GOT3 (cell line): ENCODE data around the gene KCNAB2.

Source experiments
- DNase-seq: peaks from one replicate; lab custom pipeline; 2025; ENCODE audit warnings: mixed read lengths; lab: John Stamatoyannopoulos, UW

The KCNAB2 gene

DNA sequence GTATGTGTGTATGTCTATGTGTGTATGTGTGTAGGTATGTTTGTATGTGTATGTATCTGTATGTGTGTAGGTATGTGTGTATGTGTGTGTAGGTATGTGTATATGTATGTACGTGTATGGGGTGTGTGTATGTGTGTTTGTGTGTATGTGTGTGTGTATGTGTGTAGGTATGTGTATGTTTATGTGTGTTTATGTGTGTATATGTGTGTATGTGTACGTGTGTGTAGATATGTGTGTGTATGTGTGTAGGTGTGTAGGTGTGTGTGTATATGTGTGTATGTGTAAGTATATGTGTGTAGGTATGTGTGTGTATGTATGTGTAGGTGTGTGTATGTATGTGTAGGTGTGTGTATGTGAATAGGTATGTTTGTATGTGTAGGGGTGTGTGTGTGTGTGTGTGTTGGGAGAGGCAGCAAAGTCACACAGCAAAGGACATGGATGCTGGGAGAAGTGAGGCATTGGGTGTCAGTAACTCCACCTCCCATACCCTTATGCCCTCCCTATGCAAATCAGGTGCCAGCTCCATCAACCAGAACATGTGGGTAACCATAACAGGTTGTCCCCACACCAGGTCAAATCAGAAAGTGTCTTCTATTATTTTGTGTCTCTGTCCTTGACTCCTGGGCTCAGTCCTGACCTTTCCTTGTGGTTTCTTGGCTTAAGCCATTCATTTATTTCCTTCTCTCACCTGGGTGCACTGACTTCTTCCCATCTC is 15.0 kb upstream of the KCNAB2 start:
- DNase-seq, result no peak

- DNase-seq, result no peak
Observed at GRCh38 chr1:6033124-6033523, 12.6 kb upstream of the KCNAB2 start.

- no peak for DNase-seq
Observed at GRCh38 chr1:6033986-6034749, 11.5 kb upstream of the KCNAB2 start.

GRCh38 chr1:6034750-6035096 is 11.0 kb upstream of the KCNAB2 start:
- DNase-seq, result no peak

DNA sequence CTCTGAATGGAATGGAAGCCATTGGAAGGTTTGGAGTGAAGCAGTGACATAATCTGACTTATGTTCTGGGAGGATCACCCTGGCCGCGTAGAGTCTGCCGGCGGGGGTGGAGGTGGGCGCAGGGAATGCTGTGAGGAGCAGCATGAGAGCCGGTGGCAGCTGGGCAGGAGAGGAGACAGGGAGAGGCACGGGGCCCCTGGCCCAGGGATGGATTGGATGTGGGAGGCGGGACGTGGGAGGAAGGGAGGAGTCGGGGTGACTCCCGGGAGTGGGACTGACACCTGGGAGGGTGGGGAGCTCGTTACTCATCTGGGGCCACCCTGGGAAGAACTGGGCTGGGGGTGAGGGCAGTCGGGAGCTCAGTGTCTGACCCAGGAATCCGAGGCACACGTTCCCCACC is 10.4 kb upstream of the KCNAB2 start:
- no peak for DNase-seq

GRCh38 chr1:6035719-6036118 is 10.0 kb upstream of the KCNAB2 start:
- DNase-seq, result no peak

- DNase-seq, result peak; percentile 43
Observed at GRCh38 chr1:6037338-6037762, 8.3 kb upstream of the KCNAB2 start.

GRCh38 chr1:6038603-6039002 is 7.1 kb upstream of the KCNAB2 start:
- no peak for DNase-seq

DNA sequence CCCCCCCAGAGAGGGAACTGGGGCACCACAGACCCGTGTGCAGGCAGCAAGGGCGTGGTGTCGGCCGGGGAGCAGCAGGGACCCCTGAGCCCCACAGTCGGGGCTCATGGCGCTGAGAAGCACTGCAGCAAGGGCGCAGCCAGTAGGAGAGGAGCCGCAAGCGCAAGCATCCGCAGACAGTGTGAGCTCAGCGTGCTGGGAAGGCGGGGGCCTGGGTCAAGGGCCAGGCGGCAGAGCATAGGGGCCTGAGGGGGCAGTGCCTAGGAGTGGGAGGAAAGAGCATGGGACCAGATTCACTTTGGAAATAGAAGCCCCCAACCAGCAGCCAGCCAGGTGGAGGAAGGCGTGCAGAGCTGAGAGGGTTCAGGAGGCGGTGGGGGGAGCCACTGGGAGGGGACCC is 6.7 kb upstream of the KCNAB2 start:
- no peak for DNase-seq

DNA sequence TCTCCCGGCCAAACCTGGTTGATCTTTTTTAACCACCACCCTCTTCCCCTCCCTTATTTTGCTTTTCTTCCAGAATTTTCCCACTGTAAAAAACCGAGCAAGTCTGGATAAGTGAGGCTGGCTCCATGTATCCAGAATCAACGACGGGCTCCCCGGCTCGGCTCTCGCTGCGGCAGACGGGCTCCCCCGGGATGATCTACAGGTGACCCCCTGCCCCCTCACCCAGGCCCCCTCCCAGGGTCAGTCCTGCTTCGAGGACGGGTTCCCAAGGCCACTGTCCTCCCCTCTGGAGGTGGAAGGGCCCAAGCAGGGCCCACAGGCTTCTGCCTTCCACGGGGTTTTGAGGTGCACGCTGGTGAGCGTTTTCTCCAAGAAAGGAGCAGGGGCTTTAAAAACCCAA is 5.2 kb upstream of the KCNAB2 start:
- DNase-seq, result no peak

DNA sequence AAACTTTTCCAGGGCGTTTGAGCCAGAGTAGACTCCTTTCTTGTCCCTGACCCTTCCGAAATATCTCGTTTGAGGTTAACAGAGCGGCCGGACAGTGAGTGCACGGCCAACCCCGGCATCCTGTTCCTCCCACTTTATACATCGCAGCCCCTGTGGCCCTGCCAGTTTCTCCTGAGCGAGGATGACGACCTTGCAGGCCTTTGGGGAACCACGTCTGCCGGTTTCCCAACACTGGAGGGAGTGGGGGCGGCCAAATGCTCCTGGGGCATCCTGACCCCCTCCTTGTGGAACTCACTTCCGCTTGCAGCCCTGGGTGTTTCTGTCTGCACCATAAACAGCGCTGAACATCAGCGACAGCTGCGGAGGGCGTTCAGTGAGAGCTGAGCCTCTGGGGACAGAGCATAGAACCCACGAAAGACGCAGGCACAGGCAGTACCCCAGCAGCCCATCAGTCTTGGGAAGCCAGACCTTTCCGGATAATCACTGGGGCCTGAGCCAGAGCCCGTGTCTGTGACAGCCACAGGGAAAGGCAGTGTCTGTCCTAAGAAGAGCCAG is 4.8 kb upstream of the KCNAB2 start:
- no peak for DNase-seq

- no peak for DNase-seq
Observed at GRCh38 chr1:6041432-6042062, 4.1 kb upstream of the KCNAB2 start.

- DNase-seq, result no peak
Observed at GRCh38 chr1:6043561-6043960, 2.1 kb upstream of the KCNAB2 start.

DNA sequence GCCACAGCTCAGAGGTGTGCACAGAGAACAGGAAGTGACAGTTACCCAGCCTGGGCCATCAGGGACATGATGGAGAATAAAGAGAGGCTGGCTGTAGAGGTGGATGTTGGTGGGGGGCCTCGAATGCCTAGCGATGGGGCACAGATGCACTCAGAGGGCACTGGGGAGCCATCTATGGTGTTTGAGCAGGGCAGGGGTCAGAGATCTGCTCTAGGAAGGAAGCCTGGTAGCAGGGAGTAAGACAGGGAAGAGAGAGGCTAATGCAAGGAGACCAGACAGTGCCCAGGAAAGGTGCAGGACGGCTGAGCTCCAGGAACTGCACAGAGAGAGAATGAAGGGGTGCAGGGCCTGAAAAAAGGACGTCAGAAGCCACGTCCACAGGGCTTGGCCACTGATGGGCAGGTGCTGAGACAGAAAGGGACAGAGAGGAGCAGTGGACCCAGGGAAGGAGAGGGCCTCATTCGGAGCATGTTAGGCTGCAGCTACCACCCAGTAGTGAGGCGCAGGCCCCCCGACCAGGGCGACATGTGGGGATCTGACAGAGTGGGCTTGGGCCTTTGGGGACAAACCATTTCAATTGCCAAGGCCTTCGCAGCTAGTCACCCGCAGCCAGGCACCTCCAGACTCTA is 1.1 kb upstream of the KCNAB2 start:
- no peak for DNase-seq

DNA sequence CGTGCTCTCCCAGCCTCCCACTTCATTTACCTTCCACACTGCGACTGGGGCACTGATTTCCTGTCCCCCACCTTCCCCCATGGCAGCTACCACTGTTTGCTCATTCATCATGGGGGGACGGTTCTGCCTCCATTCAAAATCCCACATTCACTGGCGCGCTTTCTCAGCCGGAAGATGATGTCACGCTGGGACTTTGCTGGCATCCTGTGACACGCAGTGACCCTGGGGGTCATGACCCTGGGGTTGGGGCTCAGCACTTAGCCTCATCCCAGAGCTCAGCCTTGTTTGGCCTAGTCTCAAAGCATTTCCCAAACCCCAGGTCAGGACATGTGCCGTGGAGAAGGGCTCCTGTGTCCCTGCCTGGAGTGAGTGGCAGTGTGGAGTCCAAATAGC is 582 bp upstream of the KCNAB2 start:
- DNase-seq, result no peak

DNA sequence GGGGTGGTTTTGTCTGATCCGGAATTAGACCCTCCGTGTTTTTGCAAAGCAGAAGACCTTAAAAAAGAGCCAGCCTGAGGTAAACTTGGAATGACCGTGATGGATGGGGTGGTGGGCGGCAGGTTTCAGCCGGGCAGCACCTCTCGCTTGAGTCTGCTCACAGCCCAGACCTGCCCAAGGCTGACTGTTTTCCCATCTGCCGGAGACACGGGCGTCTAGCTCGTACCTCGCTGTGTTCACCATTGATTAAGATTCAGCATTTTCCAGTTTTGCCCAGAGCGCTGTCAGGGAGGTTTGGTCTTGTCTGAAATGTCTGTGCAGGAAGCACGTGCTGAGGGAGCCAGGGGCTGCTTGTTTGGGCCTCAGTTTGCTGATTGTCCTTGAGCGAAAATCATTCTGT is 591 bp downstream of the KCNAB2 start:
- no peak for DNase-seq

- DNase-seq, result no peak
Observed at GRCh38 chr1:6048179-6048867, 2.6 kb downstream of the KCNAB2 start.

DNA sequence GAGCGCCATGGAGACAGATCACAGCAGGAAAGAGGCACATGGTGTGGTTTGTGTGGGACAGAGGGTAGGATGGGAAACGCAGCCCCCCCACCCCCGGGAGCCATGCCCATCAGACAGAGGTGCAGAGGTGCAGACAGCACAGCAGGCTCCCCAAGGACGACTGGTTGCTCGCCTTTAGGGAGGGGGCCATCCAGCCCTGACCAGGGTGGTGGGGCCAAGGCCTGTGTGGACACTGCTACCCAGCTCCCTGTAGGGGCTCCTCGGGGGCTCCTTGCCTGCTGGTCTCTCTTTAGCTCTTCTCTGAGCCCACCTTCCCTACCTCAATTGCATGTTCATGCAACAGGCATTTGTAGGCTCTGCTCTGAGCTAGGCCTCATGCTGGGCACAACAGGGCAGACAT is 3.7 kb downstream of the KCNAB2 start:
- DNase-seq, result no peak

DNA sequence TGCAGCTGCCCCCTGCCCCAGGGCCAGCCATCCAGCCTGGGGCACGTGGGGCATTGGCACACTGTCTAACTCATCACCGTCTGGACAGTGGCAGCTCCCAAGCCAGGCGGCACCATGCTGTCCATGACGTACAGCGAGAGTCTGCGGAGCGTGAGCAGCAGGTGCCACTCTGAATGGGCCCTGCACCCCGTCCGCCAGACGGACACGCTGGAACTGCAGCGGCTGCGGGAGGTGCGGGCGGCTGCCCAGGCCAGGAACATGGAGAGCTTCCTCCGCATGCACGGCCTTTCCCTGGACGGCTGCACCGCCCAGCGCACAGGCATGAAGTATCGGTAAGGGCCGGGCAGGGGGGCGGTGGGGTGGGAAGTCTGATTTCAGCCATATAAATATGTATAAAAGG is 5.7 kb downstream of the KCNAB2 start:
- no peak for DNase-seq

DNA sequence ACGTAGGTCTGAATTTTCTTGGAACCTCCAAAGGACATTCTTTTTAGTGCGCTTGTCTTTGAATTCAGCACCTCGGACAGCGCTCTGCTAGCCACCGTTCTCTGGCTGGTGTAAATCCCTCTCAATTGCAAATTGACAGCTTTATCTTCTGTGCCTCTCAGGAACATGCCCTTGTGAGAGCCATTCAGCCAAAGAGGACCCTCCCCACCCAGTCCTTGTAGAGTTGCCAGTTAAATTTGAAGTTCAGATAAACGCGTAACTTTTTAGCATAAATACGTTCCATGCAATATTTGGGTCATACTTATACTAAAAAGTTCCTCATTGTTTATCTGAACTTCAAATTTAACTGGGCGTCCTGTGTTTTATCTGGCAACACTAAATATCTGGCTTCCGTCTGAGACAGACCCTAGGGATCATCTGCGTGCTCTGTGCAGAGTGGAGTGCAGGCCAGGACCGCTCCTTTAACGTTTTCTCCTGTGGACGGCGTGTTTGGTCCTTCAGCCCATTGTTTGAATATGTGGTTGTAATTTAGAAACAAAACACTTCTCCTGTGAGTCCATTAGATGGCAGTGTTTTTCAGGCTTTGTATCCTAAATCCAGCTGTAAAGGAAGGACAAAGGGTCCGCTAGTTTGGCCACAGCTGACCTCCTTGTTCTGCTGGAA is 7.0 kb downstream of the KCNAB2 start:
- no peak for DNase-seq

GRCh38 chr1:6053206-6053546 is 7.5 kb downstream of the KCNAB2 start:
- no peak for DNase-seq

DNA sequence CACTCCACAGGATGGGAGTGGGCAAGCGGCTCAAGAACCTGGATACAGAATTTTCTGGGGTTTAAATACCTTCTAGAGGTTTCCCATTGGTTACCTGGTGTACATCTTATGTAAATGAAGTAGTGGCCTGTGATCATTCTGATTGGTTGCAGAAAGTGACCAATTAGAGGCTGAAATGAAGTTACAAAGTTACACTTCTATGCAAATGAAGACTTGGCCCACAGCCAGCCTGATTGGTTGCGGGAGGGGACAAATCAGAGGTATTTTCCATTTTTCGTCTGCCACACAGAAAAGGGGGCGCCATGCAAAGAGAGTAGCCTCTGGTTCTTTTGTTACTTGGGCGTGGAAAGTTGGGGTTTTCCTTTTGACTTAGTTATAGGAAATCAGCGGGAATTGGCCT is 8.9 kb downstream of the KCNAB2 start:
- no peak for DNase-seq
